OCI-LY7 (cell line): ENCODE data around the gene MAPK11.

Experiments
- CTCF ChIP-seq: fragments of 200-600 bp; sonication (generic); conservative IDR thresholded peaks from 2 replicates; pipeline ENCODE4 v1.5.1; 2014; ENCODE audit warnings: mild to moderate bottlenecking, antibody characterized with exemption, low read length, moderate library complexity, mixed read lengths
- EZH2phosphoT487 ChIP-seq: fragments of 200-600 bp; sonication (generic); IDR thresholded peaks from 2 replicates; pipeline ENCODE4 v1.6.1; 2018; ENCODE audit warnings: low read depth, borderline replicate concordance, mild to moderate bottlenecking, mixed run types, antibody characterized with exemption, low read length, moderate library complexity, mixed read lengths

- TF ChIP-seq CTCF (no peak), EZH2phosphoT487 (no peak)
Measured at GRCh38 chr22:50302564-50302963, 32.4 kb upstream of the MAPK11 start.
